Measurements from ENCODE around the gene EFNB2. TPM values are rescaled to one million over a fixed set of nuclear protein-coding genes. Genes with fewer than 3 reads are reported as not detected.

The EFNB2 gene
- total RNA-seq, 1 experiment from 2014 or later, result 68.0 TPM

GRCh38 chr13:106518512-106518911 is 16.9 kb downstream of the EFNB2 start:
- Histone ChIP-seq H3K27me3 (replicated peaks; ENCODE audit: control insufficient read depth, insufficient read depth, low read length) (no peaks in the 10 kb centered on the region), H3K9me3 (no peaks in the 10 kb centered on the region), H3K4me3 (ENCODE audit: low read depth, low read length) (no peak overlapping the region), H3K4me1 (peaks cover 13% of the 10 kb centered on the region), H3K36me3 (ENCODE audit: control insufficient read depth, insufficient read depth, low read length) (no peaks in the 10 kb centered on the region)
- ChIA-PET CTCF (no interaction called here), POLR2A (no interaction called here)
- DNase-seq, result no peak
- no peaks in the 10 kb centered on the region for H3K9me3 Mint-ChIP-seq (ENCODE audit: unreplicated experiment)
- H3K27me3 Mint-ChIP-seq (ENCODE audit: insufficient read depth, unreplicated experiment), result no peaks in the 10 kb centered on the region
- H3K27ac Mint-ChIP-seq (ENCODE audit: unreplicated experiment), result no peak overlapping the region
- no peak overlapping the region for H3K4me3 Mint-ChIP-seq (ENCODE audit: unreplicated experiment)
- intact Hi-C loops (cut with micrococcal nuclease; ENCODE audit: unreplicated experiment), result no loop called here
- no peak for TF ChIP-seq CTCF (IDR thresholded peaks at IDR 0.05; ENCODE audit: insufficient read depth in 1 of 2, low read depth in 1 of 2, low read length in 1 of 2, severe bottlenecking in 1 of 2, unreplicated experiment in 1 of 2)
- peaks cover 73% of the 10 kb centered on the region for H3K36me3 Mint-ChIP-seq (ENCODE audit: insufficient read depth, unreplicated experiment)
- no TSS peak for BruUV-seq (replicated peaks)
- peaks cover 37% of the 10 kb centered on the region for H3K4me1 Mint-ChIP-seq (ENCODE audit: low read depth, unreplicated experiment)

GRCh38 chr13:106517109-106517847 is 18.2 kb downstream of the EFNB2 start:
- no peak for DNase-seq
- Histone ChIP-seq H3K4me3 (ENCODE audit: low read depth, low read length) (no peak overlapping the region), H3K9me3 (no peaks in the 10 kb centered on the region), H3K36me3 (ENCODE audit: control insufficient read depth, insufficient read depth, low read length) (no peaks in the 10 kb centered on the region), H3K27me3 (replicated peaks; ENCODE audit: control insufficient read depth, insufficient read depth, low read length) (no peaks in the 10 kb centered on the region), H3K4me1 (peaks cover 19% of the 10 kb centered on the region)
- ChIA-PET POLR2A (no interaction called here), CTCF (no interaction called here)
- peaks cover 73% of the 10 kb centered on the region for H3K36me3 Mint-ChIP-seq (ENCODE audit: insufficient read depth, unreplicated experiment)
- H3K4me3 Mint-ChIP-seq (ENCODE audit: unreplicated experiment), result no peak overlapping the region
- no TSS peak for BruUV-seq (replicated peaks)
- no peak overlapping the region for H3K27ac Mint-ChIP-seq (ENCODE audit: unreplicated experiment)
- no peaks in the 10 kb centered on the region for H3K9me3 Mint-ChIP-seq (ENCODE audit: unreplicated experiment)
- intact Hi-C loops (cut with micrococcal nuclease; ENCODE audit: unreplicated experiment), result no loop called here
- H3K4me1 Mint-ChIP-seq (ENCODE audit: low read depth, unreplicated experiment), result peaks cover 31% of the 10 kb centered on the region
- no peak for TF ChIP-seq CTCF (IDR thresholded peaks at IDR 0.05; ENCODE audit: insufficient read depth in 1 of 2, low read depth in 1 of 2, low read length in 1 of 2, severe bottlenecking in 1 of 2, unreplicated experiment in 1 of 2)
- H3K27me3 Mint-ChIP-seq (ENCODE audit: insufficient read depth, unreplicated experiment), result no peaks in the 10 kb centered on the region

- H3K4me3 ChIP-seq (ENCODE audit: low read depth, low read length), result no peak overlapping the region
- CTCF ChIA-PET, result no interaction called here
- H3K4me1 ChIP-seq, result 0 out of 2 replicates have a peak, but pooled peaks cover 9% of the 10 kb centered on the region
Observed at GRCh38 chr13:106515635-106516254, 19.7 kb downstream of the EFNB2 start.

More at GRCh38 chr13:106515635-106516254, 19.7 kb downstream of the EFNB2 start:
- Histone ChIP-seq H3K27me3 (replicated peaks; ENCODE audit: control insufficient read depth, insufficient read depth, low read length) (no peaks in the 10 kb centered on the region), H3K36me3 (ENCODE audit: control insufficient read depth, insufficient read depth, low read length) (no peaks in the 10 kb centered on the region; the same call in 1 of the 2 replicates), H3K9me3 (no peaks in the 10 kb centered on the region)
- intact Hi-C loops (cut with micrococcal nuclease; ENCODE audit: unreplicated experiment), result no loop called here
- no peak for TF ChIP-seq CTCF (IDR thresholded peaks at IDR 0.05; ENCODE audit: insufficient read depth in 1 of 2, low read depth in 1 of 2, low read length in 1 of 2, severe bottlenecking in 1 of 2, unreplicated experiment in 1 of 2)
- no peak overlapping the region for H3K4me3 Mint-ChIP-seq (ENCODE audit: unreplicated experiment)
- H3K4me1 Mint-ChIP-seq (ENCODE audit: low read depth, unreplicated experiment), result peaks cover 23% of the 10 kb centered on the region
- DNase-seq, result no peak
- H3K27me3 Mint-ChIP-seq (ENCODE audit: insufficient read depth, unreplicated experiment), result no peaks in the 10 kb centered on the region
- POLR2A ChIA-PET, result no interaction called here
- no peak overlapping the region for H3K27ac Mint-ChIP-seq (ENCODE audit: unreplicated experiment)
- no peaks in the 10 kb centered on the region for H3K9me3 Mint-ChIP-seq (ENCODE audit: unreplicated experiment)
- BruUV-seq (replicated peaks), result no TSS peak
- peaks cover 75% of the 10 kb centered on the region for H3K36me3 Mint-ChIP-seq (ENCODE audit: insufficient read depth, unreplicated experiment)

All from Caco-2 (cell line).